Gastrocnemius medialis (tissue), 4 donors: ENCODE measurements around the gene MFSD11. TPM values are rescaled to one million over a fixed set of nuclear protein-coding genes. Genes with fewer than 3 reads are reported as not detected.
"Not testable (repeated sequence)": the region's sequence is repeated elsewhere in the genome, so short reads cannot be mapped to it uniquely, and the experiment has no call there.

Experiments
- ATAC-seq, 2 donors: fragments of 150-250 bp; one replicate each; pipeline ENCODE4 v1.9.1; 2016
- DNase-seq, 2 donors: peaks; one replicate each; pipeline ENCODE4 v3.0.0-alpha.2; 2019
- H3K27ac ChIP-seq, 4 donors: fragments of 200-600 bp; sonication (generic); 1 replicate in 1 of 4; 2 replicates in 3 of 4; pipeline ENCODE4 v1.5.1; 2016 to 2018; ENCODE audit warnings: mild to moderate bottlenecking in 2 of 4, moderate library complexity in 1 of 4
- H3K27me3 ChIP-seq, 3 donors: fragments of 200-600 bp; sonication (generic) in 2 of 3; 1 replicate in 1 of 3; 2 replicates in 2 of 3; pipeline versions ENCODE4 v1.5.1 to v1.6.0; 2016 to 2019; ENCODE audit warnings: mild to moderate bottlenecking in 1 of 3, moderate library complexity in 1 of 3
- H3K36me3 ChIP-seq, 2 donors: fragments of 200-600 bp; sonication (generic) in 1 of 2; one replicate each; pipeline ENCODE4 v1.5.1; 2017 to 2018
- H3K4me1 ChIP-seq, 2 donors: fragments of 200-600 bp; sonication (generic) in 1 of 2; one replicate each; pipeline ENCODE4 v1.5.1; 2016 to 2017; ENCODE audit warnings: mild to moderate bottlenecking in 2 of 2
- H3K4me3 ChIP-seq, 4 donors: fragments of 200-600 bp; sonication (generic) in 3 of 4; 1 replicate in 1 of 4; 2 replicates in 3 of 4; pipeline ENCODE4 v1.5.1; 2016 to 2019; ENCODE audit warnings: mild to moderate bottlenecking in 2 of 4
- H3K9me3 ChIP-seq, 3 donors: fragments of 200-600 bp; sonication (generic) in 2 of 3; 1 replicate in 1 of 3; 2 replicates in 2 of 3; pipeline ENCODE4 v1.5.1; 2016 to 2019
- CTCF ChIP-seq, 5 experiments: fragments of 450-650 bp in 3 of 5; fragments of 200-600 bp in 2 of 5; sonication (generic) in 2 of 5; IDR thresholded peaks in 4 of 5; conservative IDR thresholded peaks in 1 of 5; 1 replicate in 4 of 5; 2 replicates in 1 of 5; pipeline ENCODE4 v1.5.1; 2016 to 2019; ENCODE audit warnings: antibody characterized with exemption in 5 of 5, mild to moderate bottlenecking in 3 of 5, moderate library complexity in 3 of 5
- POLR2A ChIP-seq, 2 donors: fragments of 450-650 bp; IDR thresholded peaks; one replicate each; pipeline ENCODE4 v1.6.1; 2017; ENCODE audit warnings: antibody characterized with exemption in 2 of 2, mild to moderate bottlenecking in 2 of 2, moderate library complexity in 2 of 2
- in situ Hi-C, 4 donors: fragments of 200-750 bp; cut with MboI; loops; one replicate each; pipeline versions ENCODE4 v1.15.0 to v1.8.0; 2017; ENCODE audit warnings: low sequenced_read_pairs in 4 of 4
- intact Hi-C: fragments of 100-400 bp; cut with DNase I; formaldehyde crosslinking; loops from one replicate; pipeline ENCODE4 v1.15.1; 2023; ENCODE audit warnings: low total_unique reads
- total RNA-seq, 4 donors: library from RNA; depleted of rRNA; stranded (reverse); fragments of >200 nt; gene quantifications; one replicate each; pipeline versions ENCODE4 v1.1.0 to v1.2.3, GENCODE V29; 2016

The MFSD11 gene
- total RNA-seq, 4 donors from 2014 or later: 14.0 to 24.2 (median 19.5) TPM

GRCh38 chr17:76797241-76797840, 59.4 kb downstream of the MFSD11 start:
- Histone ChIP-seq H3K27ac (no peak overlapping the region), H3K4me1 (no peaks in the 10 kb centered on the region), H3K9me3 (no peaks in the 10 kb centered on the region), H3K36me3 (no peaks in the 10 kb centered on the region), H3K4me3 (no peak overlapping the region), H3K27me3 (no peaks in the 10 kb centered on the region)
- no peak for DNase-seq
- intact Hi-C loops: no loop called here
- TF ChIP-seq CTCF (IDR thresholded peaks at IDR 0.05 in 4 of 5, conservative IDR thresholded peaks at IDR 0.05 in 1 of 5): no peak
- no peak for TF ChIP-seq POLR2A (IDR thresholded peaks at IDR 0.05)
- in situ Hi-C loops: no loop called here
- ATAC-seq: no peak

DNA sequence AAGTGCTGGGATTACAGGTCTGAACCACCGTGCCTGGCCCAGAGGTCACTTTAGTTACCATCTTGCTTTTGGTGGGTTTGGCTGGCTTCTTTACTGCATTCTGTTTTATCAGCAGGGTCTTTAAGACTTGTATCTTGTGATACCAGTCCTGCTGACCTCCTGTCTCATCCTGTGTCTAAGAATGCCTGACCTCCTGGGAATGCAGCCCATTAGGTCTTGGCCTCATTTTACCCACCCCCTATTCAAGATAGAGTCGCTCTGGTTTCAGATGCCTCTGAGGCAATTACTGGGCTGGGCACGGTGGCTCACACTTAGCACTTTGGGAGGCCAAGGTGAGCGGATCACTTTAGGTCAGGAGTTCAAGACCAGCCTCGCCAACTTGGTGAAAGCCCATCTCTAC, 63.8 kb downstream of the MFSD11 start:
- intact Hi-C loops: no loop called here
- ATAC-seq: no peak
- H3K4me3 ChIP-seq: no peak overlapping the region
- in situ Hi-C loops: no loop called here
- DNase-seq: no peak
- no peak overlapping the region for H3K27ac ChIP-seq
- no peaks in the 10 kb centered on the region for H3K27me3 ChIP-seq
- no peaks in the 10 kb centered on the region for H3K4me1 ChIP-seq
- TF ChIP-seq POLR2A (IDR thresholded peaks at IDR 0.05): no peak
- no peak for TF ChIP-seq CTCF (IDR thresholded peaks at IDR 0.05 in 4 of 5, conservative IDR thresholded peaks at IDR 0.05 in 1 of 5)
- H3K9me3 ChIP-seq: no peaks in the 10 kb centered on the region
- H3K36me3 ChIP-seq: no peaks in the 10 kb centered on the region

GRCh38 chr17:76805319-76805718, 67.4 kb downstream of the MFSD11 start:
- DNase-seq: no peak
- H3K27me3 ChIP-seq: no peaks in the 10 kb centered on the region
- ATAC-seq: no peak
- TF ChIP-seq POLR2A (IDR thresholded peaks at IDR 0.05) (no peak), CTCF (IDR thresholded peaks at IDR 0.05 in 4 of 5, conservative IDR thresholded peaks at IDR 0.05 in 1 of 5) (no peak)
- intact Hi-C loops (no loop called here), in situ Hi-C loops (no loop called here)
- no peaks in the 10 kb centered on the region for H3K9me3 ChIP-seq
- H3K27ac ChIP-seq: no peak overlapping the region
- H3K4me1 ChIP-seq: no peaks in the 10 kb centered on the region
- no peaks in the 10 kb centered on the region for H3K36me3 ChIP-seq
- H3K4me3 ChIP-seq: no peak overlapping the region

DNA sequence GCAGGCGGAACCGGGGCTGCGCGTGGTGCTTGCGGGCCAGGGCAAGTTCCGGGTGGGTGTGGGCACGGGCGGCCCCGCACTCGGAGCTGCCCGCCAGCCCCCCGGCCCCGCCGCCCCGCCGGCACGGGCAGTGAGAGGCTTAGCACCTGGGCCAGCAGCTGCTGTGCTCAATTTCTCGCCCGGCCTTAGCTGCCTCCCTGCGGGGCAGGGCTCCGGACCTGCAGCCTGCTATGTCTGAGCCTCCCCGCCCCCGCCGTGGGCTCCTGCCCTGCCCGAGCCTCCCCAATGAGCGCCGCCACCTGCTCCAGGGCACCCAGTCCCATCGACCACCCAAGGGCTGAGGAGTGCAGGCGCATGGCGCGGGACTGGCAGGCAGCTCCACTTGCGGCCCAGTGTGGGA, 68.2 kb downstream of the MFSD11 start:
- H3K4me3 ChIP-seq, ATAC-seq, intact Hi-C loops: not testable (repeated sequence)

DNA sequence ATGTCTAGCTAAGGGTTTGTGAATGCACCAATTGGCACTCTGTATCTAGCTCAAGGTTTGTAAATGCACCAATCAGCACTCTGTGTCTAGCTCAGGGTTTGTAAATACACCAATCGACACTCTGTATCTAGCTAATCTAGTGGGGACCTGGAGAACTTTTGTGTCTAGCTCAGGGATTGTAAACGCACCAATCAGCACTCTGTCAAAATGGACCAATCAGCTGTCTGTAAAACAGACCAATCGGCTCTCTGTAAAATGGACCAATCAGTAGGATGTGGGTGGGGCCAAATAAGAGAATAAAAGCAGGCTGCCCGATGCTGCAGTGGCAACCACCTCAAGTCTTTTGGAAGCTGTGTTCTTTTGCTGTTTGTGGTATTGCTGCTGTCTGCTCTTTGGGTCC, 68.8 kb downstream of the MFSD11 start:
- DNase-seq, H3K27me3 ChIP-seq, ATAC-seq, intact Hi-C loops, H3K4me1 ChIP-seq, H3K4me3 ChIP-seq, H3K36me3 ChIP-seq, H3K9me3 ChIP-seq, H3K27ac ChIP-seq, in situ Hi-C loops: not testable (repeated sequence)

More for the DNA sequence above, 68.2 kb downstream of the MFSD11 start:
- in situ Hi-C loops, H3K4me1 ChIP-seq, DNase-seq, H3K27ac ChIP-seq, H3K9me3 ChIP-seq, H3K36me3 ChIP-seq, H3K27me3 ChIP-seq: not testable (repeated sequence)

GRCh38 chr17:76808326-76808725, 70.4 kb downstream of the MFSD11 start:
- Histone ChIP-seq H3K36me3 (no peaks in the 10 kb centered on the region), H3K27me3 (peaks cover 0 to 3% (median 0%) of the 10 kb centered on the region in 3 donors), H3K4me1 (no peaks in the 10 kb centered on the region), H3K27ac (no peak overlapping the region), H3K9me3 (no peaks in the 10 kb centered on the region), H3K4me3 (no peak overlapping the region)
- in situ Hi-C loops: no loop called here
- no peak for ATAC-seq
- TF ChIP-seq CTCF (IDR thresholded peaks at IDR 0.05 in 4 of 5, conservative IDR thresholded peaks at IDR 0.05 in 1 of 5): no peak
- no peak for TF ChIP-seq POLR2A (IDR thresholded peaks at IDR 0.05)
- intact Hi-C loops: no loop called here
- DNase-seq: no peak
